CD8-positive, alpha-beta memory T cell (primary cell): ENCODE results near the gene ZMPSTE24. TPM values are rescaled to one million over a fixed set of nuclear protein-coding genes. Genes with fewer than 3 reads are reported as not detected.

Source experiments
- CTCF ChIA-PET: fragments of 350-600 bp; sonication (Branson Sonifier 250); formaldehyde crosslinking; loops from one replicate; lab custom pipeline; 2021; ENCODE audit warnings: antibody characterized with exemption; lab: Charles Lee
- POLR2A ChIA-PET: fragments of 350-600 bp; sonication (Branson Sonifier 250); formaldehyde crosslinking; loops from one replicate; lab custom pipeline; 2021; ENCODE audit warnings: antibody characterized with exemption; lab: Charles Lee
- DNase-seq, 5 donors: peaks; one replicate each; pipeline versions ENCODE4 v3.0.0 to v3.0.0-alpha.2; 2020 to 2022; ENCODE audit warnings: mixed read lengths in 1 of 5
- H3K27ac ChIP-seq: one replicate; pipeline ENCODE4 v1.7.0; 2013; ENCODE audit warnings: low read depth, mild to moderate bottlenecking, low read length, moderate library complexity
- H3K27me3 ChIP-seq: 2 replicates; pipeline ENCODE4 v1.7.0; 2013; ENCODE audit warnings: low read length, mild to moderate bottlenecking; ENCODE audit not compliant: insufficient read depth, poor library complexity, severe bottlenecking
- H3K36me3 ChIP-seq: 2 replicates; pipeline ENCODE4 v1.7.0; 2013; ENCODE audit warnings: mild to moderate bottlenecking, low read length, moderate library complexity; ENCODE audit not compliant: insufficient read depth
- H3K4me1 ChIP-seq: 2 replicates; pipeline ENCODE4 v1.7.0; 2013; ENCODE audit warnings: mild to moderate bottlenecking, low read length, moderate library complexity; ENCODE audit not compliant: insufficient read depth
- H3K4me3 ChIP-seq: 2 replicates; pipeline ENCODE4 v1.7.0; 2013; ENCODE audit warnings: mild to moderate bottlenecking, low read length
- H3K9me3 ChIP-seq: 2 replicates; pipeline ENCODE4 v1.7.0; 2013; ENCODE audit warnings: mild to moderate bottlenecking, low read length
- H3K27ac Mint-ChIP-seq, 8 donors: one replicate each; pipeline ENCODE4 v1.8.0; 2020 to 2021; ENCODE audit warnings: mixed read lengths in 8 of 8, mild to moderate bottlenecking in 6 of 8, inconsistent platforms in 3 of 8, moderate library complexity in 3 of 8
- H3K27me3 Mint-ChIP-seq, 2 donors: one replicate each; pipeline ENCODE4 v1.8.0; 2020 to 2021; ENCODE audit warnings: mixed read lengths in 2 of 2, mild to moderate bottlenecking in 1 of 2, moderate library complexity in 1 of 2
- H3K36me3 Mint-ChIP-seq, 3 donors: one replicate each; pipeline ENCODE4 v1.8.0; 2020 to 2021; ENCODE audit warnings: mixed read lengths in 3 of 3, inconsistent platforms in 1 of 3, mild to moderate bottlenecking in 1 of 3
- H3K4me1 Mint-ChIP-seq, 3 donors: one replicate each; pipeline ENCODE4 v1.8.0; 2020 to 2021; ENCODE audit warnings: mixed read lengths in 3 of 3, inconsistent platforms in 1 of 3, mild to moderate bottlenecking in 1 of 3
- H3K4me3 Mint-ChIP-seq, 7 donors: one replicate each; pipeline ENCODE4 v1.8.0; 2020 to 2021; ENCODE audit warnings: mixed read lengths in 7 of 7, mild to moderate bottlenecking in 6 of 7, moderate library complexity in 4 of 7, inconsistent platforms in 2 of 7
- H3K9me3 Mint-ChIP-seq, 5 donors: one replicate each; pipeline ENCODE4 v1.8.0; 2020 to 2022; ENCODE audit warnings: mixed read lengths in 5 of 5, mild to moderate bottlenecking in 3 of 5, moderate library complexity in 2 of 5, inconsistent platforms in 1 of 5
- polyA plus RNA-seq: library from polyadenylated mRNA; unstranded; fragments of 300-500 nt; fragmentation: Illumina TruSeq; gene quantifications from one replicate; pipeline ENCODE4 v1.2.3, GENCODE V29; 2021
- total RNA-seq, 2 experiments: library from RNA; stranded (reverse); gene quantifications; one replicate each; pipeline ENCODE4 v1.2.3, GENCODE V29; 2021

ZMPSTE24 gene
- total and polyA plus RNA-seq, 3 experiments from 2014 or later: 32.5 to 53.7 (median 51.0) TPM

GRCh38 chr1:40264354-40264781 is 6.3 kb downstream of the ZMPSTE24 start:
- Histone ChIP-seq H3K9me3 (no peaks in the 10 kb centered on the region), H3K4me3 (no peak overlapping the region), H3K27me3 (no peaks in the 10 kb centered on the region), H3K27ac (no peak overlapping the region), H3K36me3 (peaks cover 44% of the 10 kb centered on the region), H3K4me1 (peaks cover 11% of the 10 kb centered on the region)
- H3K27me3 Mint-ChIP-seq: no peaks in the 10 kb centered on the region
- H3K36me3 Mint-ChIP-seq: peaks cover 0 to 79% (median 29%) of the 10 kb centered on the region in 3 donors
- no peaks in the 10 kb centered on the region for H3K9me3 Mint-ChIP-seq
- no peak overlapping the region for H3K4me3 Mint-ChIP-seq
- H3K4me1 Mint-ChIP-seq: peaks cover 27 to 61% (median 56%) of the 10 kb centered on the region in 3 donors
- ChIA-PET POLR2A (no interaction called here), CTCF (interaction anchor here (0.8 to 1.2 kb wide), 2 partner anchors 112 to 126 kb away, joined by 3 read pairs; no protein-coding TSS in a partner anchor)
- no peak for DNase-seq
- peak overlapping the region in 1 of 8 donors; percentile 29 for H3K27ac Mint-ChIP-seq

GRCh38 chr1:40265298-40265697 is 7.3 kb downstream of the ZMPSTE24 start:
- ChIA-PET POLR2A (no interaction called here), CTCF (interaction anchor here (1.2 kb wide), 1 partner anchor 113 kb away, joined by 3 read pairs; no protein-coding TSS in a partner anchor)
- Histone ChIP-seq H3K4me1 (peaks cover 7% of the 10 kb centered on the region), H3K36me3 (peaks cover 49% of the 10 kb centered on the region), H3K27ac (no peak overlapping the region), H3K27me3 (no peaks in the 10 kb centered on the region), H3K4me3 (no peak overlapping the region), H3K9me3 (no peaks in the 10 kb centered on the region)
- Mint-ChIP-seq H3K4me3 (no peak overlapping the region), H3K9me3 (no peaks in the 10 kb centered on the region), H3K36me3 (peaks cover 0 to 79% (median 32%) of the 10 kb centered on the region in 3 donors), H3K27me3 (no peaks in the 10 kb centered on the region), H3K27ac (no peak overlapping the region), H3K4me1 (peaks cover 19 to 53% (median 48%) of the 10 kb centered on the region in 3 donors)
- DNase-seq: no peak

GRCh38 chr1:40265919-40266318 is 7.9 kb downstream of the ZMPSTE24 start:
- POLR2A ChIA-PET: no interaction called here
- peak overlapping the region in 1 of 8 donors; percentile 63 for H3K27ac Mint-ChIP-seq
- H3K4me3 ChIP-seq: no peak overlapping the region
- H3K36me3 ChIP-seq: peaks cover 49% of the 10 kb centered on the region
- H3K9me3 Mint-ChIP-seq: no peaks in the 10 kb centered on the region
- no peak for DNase-seq
- CTCF ChIA-PET: no interaction called here
- H3K27me3 Mint-ChIP-seq: no peaks in the 10 kb centered on the region
- no peak overlapping the region for H3K4me3 Mint-ChIP-seq
- H3K27ac ChIP-seq: no peak overlapping the region
- peaks cover 5% of the 10 kb centered on the region for H3K4me1 ChIP-seq
- no peaks in the 10 kb centered on the region for H3K9me3 ChIP-seq
- H3K27me3 ChIP-seq: no peaks in the 10 kb centered on the region
- H3K4me1 Mint-ChIP-seq: peaks cover 13 to 47% (median 42%) of the 10 kb centered on the region in 3 donors
- H3K36me3 Mint-ChIP-seq: peaks cover 0 to 79% (median 34%) of the 10 kb centered on the region in 3 donors

- peak overlapping the region in 2 of 8 donors; percentile 10 to 29 for H3K27ac Mint-ChIP-seq
- POLR2A ChIA-PET: interaction anchor here (0.7 kb wide), 1 partner anchor 71 kb away, joined by 5 read pairs; no protein-coding TSS in a partner anchor
- peaks cover 0 to 79% (median 34%) of the 10 kb centered on the region in 3 donors for H3K36me3 Mint-ChIP-seq
These were observed 8.9 kb downstream of the ZMPSTE24 start for GRCh38 chr1:40266786-40267535.

GRCh38 chr1:40267767-40268187 is 9.7 kb downstream of the ZMPSTE24 start:
- CTCF ChIA-PET: interaction anchor here (1.5 kb wide), 1 partner anchor 47 kb away, joined by 4 read pairs; no protein-coding TSS in a partner anchor
- Mint-ChIP-seq H3K4me3 (no peak overlapping the region), H3K27ac (no peak overlapping the region), H3K36me3 (peaks cover 0 to 80% (median 32%) of the 10 kb centered on the region in 3 donors), H3K9me3 (no peaks in the 10 kb centered on the region), H3K4me1 (peaks cover 9 to 39% (median 26%) of the 10 kb centered on the region in 3 donors), H3K27me3 (no peaks in the 10 kb centered on the region)
- Histone ChIP-seq H3K27ac (no peak overlapping the region), H3K9me3 (no peaks in the 10 kb centered on the region), H3K36me3 (peaks cover 46% of the 10 kb centered on the region), H3K4me1 (peaks cover 5% of the 10 kb centered on the region), H3K27me3 (no peaks in the 10 kb centered on the region), H3K4me3 (no peak overlapping the region)
- POLR2A ChIA-PET: no interaction called here
- DNase-seq: no peak

More at GRCh38 chr1:40266786-40267535, 8.9 kb downstream of the ZMPSTE24 start:
- H3K9me3 Mint-ChIP-seq: no peaks in the 10 kb centered on the region
- no peaks in the 10 kb centered on the region for H3K9me3 ChIP-seq
- DNase-seq: no peak
- no peaks in the 10 kb centered on the region for H3K27me3 Mint-ChIP-seq
- peaks cover 5% of the 10 kb centered on the region for H3K4me1 ChIP-seq
- no peaks in the 10 kb centered on the region for H3K27me3 ChIP-seq
- H3K27ac ChIP-seq: no peak overlapping the region
- peaks cover 12 to 44% (median 34%) of the 10 kb centered on the region in 3 donors for H3K4me1 Mint-ChIP-seq
- no peak overlapping the region for H3K4me3 ChIP-seq
- peaks cover 45% of the 10 kb centered on the region for H3K36me3 ChIP-seq
- CTCF ChIA-PET: interaction anchor here (1.5 kb wide), 1 partner anchor 48 kb away, joined by 4 read pairs; no protein-coding TSS in a partner anchor
- H3K4me3 Mint-ChIP-seq: no peak overlapping the region

- H3K27ac ChIP-seq: no peak overlapping the region
- Mint-ChIP-seq H3K27ac (peak overlapping the region in 2 of 8 donors; percentile 6 to 41), H3K36me3 (peaks cover 0 to 79% (median 31%) of the 10 kb centered on the region in 3 donors), H3K9me3 (no peaks in the 10 kb centered on the region), H3K4me3 (no peak overlapping the region), H3K4me1 (peaks cover 7 to 35% (median 22%) of the 10 kb centered on the region in 3 donors), H3K27me3 (no peaks in the 10 kb centered on the region)
- ChIA-PET POLR2A (no interaction called here), CTCF (interaction anchor here (1.5 kb wide), 1 partner anchor 47 kb away, joined by 4 read pairs; no protein-coding TSS in a partner anchor)
- peaks cover 2% of the 10 kb centered on the region for H3K4me1 ChIP-seq
- no peak overlapping the region for H3K4me3 ChIP-seq
- peaks cover 44% of the 10 kb centered on the region for H3K36me3 ChIP-seq
- no peaks in the 10 kb centered on the region for H3K27me3 ChIP-seq
- no peak for DNase-seq
- no peaks in the 10 kb centered on the region for H3K9me3 ChIP-seq
These were observed 10.2 kb downstream of the ZMPSTE24 start for GRCh38 chr1:40268211-40268610.

GRCh38 chr1:40270152-40270834 is 12.3 kb downstream of the ZMPSTE24 start:
- H3K4me1 ChIP-seq: no peaks in the 10 kb centered on the region
- H3K27me3 Mint-ChIP-seq: no peaks in the 10 kb centered on the region
- CTCF ChIA-PET: interaction anchor here (1.0 kb wide), 1 partner anchor 118 kb away, joined by 3 read pairs; no protein-coding TSS in a partner anchor
- H3K27ac ChIP-seq: no peak overlapping the region
- no peaks in the 10 kb centered on the region for H3K27me3 ChIP-seq
- peaks cover 7 to 22% (median 11%) of the 10 kb centered on the region in 3 donors for H3K4me1 Mint-ChIP-seq
- no peak for DNase-seq
- H3K36me3 ChIP-seq: peaks cover 48% of the 10 kb centered on the region
- POLR2A ChIA-PET: no interaction called here
- peak overlapping the region in 5 of 8 donors; percentile 47 to 87 (median 68) for H3K27ac Mint-ChIP-seq
- H3K36me3 Mint-ChIP-seq: peaks cover 0 to 74% (median 35%) of the 10 kb centered on the region in 3 donors
- H3K9me3 Mint-ChIP-seq: no peaks in the 10 kb centered on the region
- no peaks in the 10 kb centered on the region for H3K9me3 ChIP-seq
- H3K4me3 ChIP-seq: no peak overlapping the region
- no peak overlapping the region for H3K4me3 Mint-ChIP-seq
